OCI-LY7 (cell line): Measurements from ENCODE around the gene SLC4A4.

Experiments
- CTCF ChIP-seq: fragments of 200-600 bp; sonication (generic); conservative IDR thresholded peaks from 2 replicates; pipeline ENCODE4 v1.5.1; 2014; ENCODE audit warnings: mild to moderate bottlenecking, antibody characterized with exemption, low read length, moderate library complexity, mixed read lengths
- EZH2phosphoT487 ChIP-seq: fragments of 200-600 bp; sonication (generic); IDR thresholded peaks from 2 replicates; pipeline ENCODE4 v1.6.1; 2018; ENCODE audit warnings: low read depth, borderline replicate concordance, mild to moderate bottlenecking, mixed run types, antibody characterized with exemption, low read length, moderate library complexity, mixed read lengths

DNA sequence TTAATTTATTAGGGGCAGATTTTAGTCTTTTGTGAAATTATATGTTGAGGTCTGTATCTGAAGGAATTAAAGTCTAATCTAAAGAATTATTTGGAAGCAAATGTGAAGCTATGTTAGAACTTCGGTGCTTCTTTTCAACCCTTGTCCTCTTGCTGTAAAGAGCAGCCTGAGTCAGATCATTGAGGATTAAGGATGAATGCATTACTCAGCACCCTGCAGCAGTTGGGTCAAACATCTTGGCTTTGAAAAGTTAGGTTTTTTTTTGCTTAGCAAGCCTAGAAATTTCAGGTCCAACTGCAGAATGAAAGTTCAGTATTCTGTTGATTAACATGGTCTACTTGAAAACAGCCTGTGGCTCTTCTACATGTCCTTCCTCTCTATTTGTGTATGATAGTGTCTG, 57.6 kb downstream of the SLC4A4 start:
- TF ChIP-seq CTCF: no peak
- no peak for TF ChIP-seq EZH2phosphoT487
